ENCODE results near the gene PODXL2. TPM values are rescaled to one million over a fixed set of nuclear protein-coding genes. Genes with fewer than 3 reads are reported as not detected.
A peak's percentile ranks its signal among the peaks of the same experiment; 100 is the strongest.

Gene PODXL2
- total RNA-seq (3.6 and 4.0 TPM in 2 replicates), polyA plus RNA-seq (3.1 and 3.2 TPM in 2 replicates), polyA minus RNA-seq (6.3 and 6.5 TPM in 2 replicates)
- 2.7 TPM for total RNA-seq (2013)

DNA sequence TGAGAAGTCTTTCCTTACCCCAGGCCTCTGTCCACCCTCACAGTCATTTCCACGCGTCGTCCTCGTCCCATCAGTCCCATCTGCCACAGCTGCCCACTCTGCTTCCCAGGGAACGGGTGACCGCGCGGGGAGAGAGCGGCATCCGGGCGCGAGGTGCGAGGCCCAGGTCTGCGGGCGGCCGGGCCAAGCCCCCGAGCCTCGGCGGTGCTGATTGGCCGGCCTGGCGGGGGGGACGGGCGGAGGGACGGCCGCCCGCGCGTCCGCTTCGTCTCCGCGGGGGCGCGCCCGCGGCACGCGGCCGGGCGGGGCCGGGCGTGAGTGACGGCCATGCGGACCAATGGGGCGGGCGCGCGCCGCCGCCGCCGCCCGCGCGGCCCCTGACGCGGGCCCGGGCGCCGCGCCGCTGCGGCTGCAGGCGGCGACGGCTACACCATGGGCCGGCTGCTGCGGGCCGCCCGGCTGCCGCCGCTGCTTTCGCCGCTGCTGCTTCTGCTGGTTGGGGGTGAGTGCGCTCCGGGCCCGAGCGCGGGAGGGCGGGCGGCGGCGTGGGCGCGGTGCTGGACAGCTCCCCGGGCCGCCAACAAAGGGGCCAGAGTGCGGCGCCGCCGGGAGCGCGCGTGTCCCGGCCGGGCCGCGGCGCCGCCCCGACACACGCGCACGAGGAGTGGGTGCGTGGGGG lies at the start of gene PODXL2:
Gene PODXL2 (plus strand): TSS at position 398 of the 679 bp plus-strand sequence. CDS start 35 bp downstream, at position 433.
- CTCF ChIA-PET: no interaction called here
- POLR2A ChIA-PET: no interaction called here
- peak within 1 kb of the TSS; percentile 94 for H3K4me3 Mint-ChIP-seq
- H3K4me3 ChIP-seq (ENCODE audit: control extremely low read depth in 1 of 5, extremely low read depth in 1 of 5, insufficient read depth in 1 of 5, low read depth in 2 of 5, low read length in 4 of 5): peak within 1 kb of the TSS; percentile 2 to 72 (median 46)
- peaks cover 27% of the 10 kb centered on the region for H3K4me1 Mint-ChIP-seq
- TF ChIP-seq CTCF (IDR thresholded peaks at IDR 0.05) (no peak), EZH2 (IDR thresholded peaks at IDR 0.05; ENCODE audit: borderline replicate concordance, insufficient read depth, low read depth, low read length, poor library complexity, severe bottlenecking) (no peak)
- no peak within 1 kb of the TSS for H3K27ac ChIP-seq (ENCODE audit: low read length in 2 of 2)
- no peaks in the 10 kb centered on the region for H3K79me2 ChIP-seq (ENCODE audit: control insufficient read depth, insufficient read depth, low read length)
- intact Hi-C loops (cut with micrococcal nuclease): loop anchor here (2.0 kb wide), 2 partner anchors 30 to 44 kb away; partner anchors contain the start of genes ABTB1 and MCM2
- H3K9ac ChIP-seq (ENCODE audit: low read length): peak within 1 kb of the TSS; percentile 69
- H3K27ac Mint-ChIP-seq: peak within 1 kb of the TSS; percentile 79
- peaks cover 24% of the 10 kb centered on the region for H3K27me3 Mint-ChIP-seq
- H3K9me3 Mint-ChIP-seq (ENCODE audit: insufficient read depth): no peaks in the 10 kb centered on the region
- H3K9me3 ChIP-seq (ENCODE audit: control extremely low read depth in 1 of 3, control insufficient read depth in 2 of 3, insufficient read depth in 1 of 3, low read length in 2 of 3): peaks cover 0 to 10% (median 0%) of the 10 kb centered on the region in 3 donors
- DNase-seq: peak; percentile 64
- peaks cover 0 to 24% (median 13%) of the 10 kb centered on the region in 4 experiments for H3K27me3 ChIP-seq (replicated peaks in 1 of 4; ENCODE audit: control extremely low read depth in 1 of 4, control insufficient read depth in 3 of 4, insufficient read depth in 4 of 4, low read length in 3 of 4)
- 8% methylated on average over 105 of the region's 105 CpGs for WGBS (ENCODE audit: insufficient coverage)
- no peaks in the 10 kb centered on the region for H3K36me3 ChIP-seq (replicated peaks in 1 of 2; ENCODE audit: control extremely low read depth in 1 of 2, control insufficient read depth in 1 of 2, extremely low read depth in 1 of 2, insufficient read depth in 2 of 2, low read length in 1 of 2)
- H3K4me1 ChIP-seq (ENCODE audit: control insufficient read depth in 2 of 2, insufficient read depth in 2 of 2, low read length in 2 of 2): peaks cover 14 to 17% of the 10 kb centered on the region in 2 donors
- ATAC-seq (ENCODE audit: low read depth): peak; percentile 59
- H4K20me1 ChIP-seq (ENCODE audit: control insufficient read depth, insufficient read depth, low read length, poor library complexity, severe bottlenecking): no peaks in the 10 kb centered on the region
- H3K4me2 ChIP-seq (replicated peaks; ENCODE audit: low read depth, low read length, poor library complexity, severe bottlenecking): peak within 1 kb of the TSS; percentile 97
- peak within 1 kb of the TSS; percentile 82 for H2AFZ ChIP-seq (ENCODE audit: insufficient read depth, low read depth, low read length, poor library complexity, severe bottlenecking)

Measured in B cell (primary cell).